HL-60/S4 treated with retinoic acid at 250 ng/mL for 4 days and 3 days (cell line): ENCODE measurements around the gene RAPGEF4.

Source experiments
- in situ Hi-C: fragments of 300-500 bp; cut with MboI; formaldehyde crosslinking; loops from 2 replicates; pipeline ENCODE4 v1.7.0; 2022; ENCODE audit warnings: low sequenced_read_pairs

The RAPGEF4 gene

DNA sequence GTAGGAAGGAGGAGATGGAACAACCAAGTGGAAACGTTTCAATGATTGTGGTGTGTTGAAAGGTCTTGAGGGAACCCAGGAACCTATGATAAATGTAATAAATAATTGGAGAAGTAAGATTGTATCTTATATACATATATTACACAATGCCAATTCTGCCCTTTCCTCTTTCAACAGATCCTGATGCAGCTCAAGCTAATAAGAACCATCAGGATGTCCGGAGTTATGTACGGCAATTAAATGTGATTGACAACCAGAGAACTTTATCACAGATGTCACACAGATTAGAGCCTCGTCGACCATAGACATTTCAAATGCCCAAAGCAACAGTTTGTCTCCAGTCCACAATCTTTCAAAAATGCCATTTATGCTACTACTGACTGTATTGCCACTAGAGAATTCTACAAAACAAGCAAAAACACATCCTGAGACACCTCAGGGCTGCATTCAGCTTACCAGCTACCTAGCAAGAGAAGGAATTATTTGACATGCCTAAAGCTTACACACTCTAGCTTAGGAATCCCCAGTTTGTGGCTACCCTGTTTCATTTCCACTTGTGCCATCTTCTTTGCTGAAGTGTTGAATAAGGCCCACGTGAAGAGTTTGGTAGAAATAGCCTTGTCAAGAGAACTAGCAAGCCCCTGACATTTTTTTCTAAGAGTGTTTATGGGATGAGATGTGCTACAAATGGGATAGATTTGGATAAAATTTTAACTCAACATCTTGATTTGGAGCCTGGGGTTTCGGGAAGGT is 316.0 kb downstream of the RAPGEF4 start:
- in situ Hi-C loops = no loop called here

DNA sequence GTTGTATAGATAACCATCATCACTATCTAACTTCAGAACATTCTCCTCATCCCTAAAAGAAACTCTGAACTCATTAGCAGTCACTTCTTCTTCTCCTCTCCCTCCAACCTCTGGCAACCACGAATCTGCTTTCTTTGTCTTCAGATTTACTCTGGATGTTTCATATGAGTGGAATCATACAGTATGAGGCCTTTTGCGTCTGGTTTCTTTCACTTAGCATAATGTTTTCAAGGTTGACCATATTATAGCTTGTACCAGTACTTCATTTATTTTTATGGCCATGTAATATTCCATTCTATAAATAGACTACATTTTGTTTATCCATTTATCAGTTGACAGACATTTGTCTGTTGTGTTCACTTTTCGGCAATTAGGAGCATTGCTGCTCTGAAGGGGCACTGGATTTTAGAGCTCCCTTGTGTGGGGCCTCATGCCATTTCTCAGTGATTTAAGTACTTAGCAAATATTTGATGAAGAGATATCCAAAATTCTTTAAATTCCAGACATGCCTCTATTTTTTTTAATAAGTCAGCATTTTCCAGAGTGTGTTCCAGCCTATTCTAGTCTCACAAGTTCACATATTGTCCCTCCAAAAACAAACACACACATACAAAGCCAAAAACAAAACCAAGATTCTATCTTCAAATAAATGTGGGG is 317.5 kb downstream of the RAPGEF4 start:
- in situ Hi-C loops = no loop called here

- in situ Hi-C loops = no loop called here
Measured at GRCh38 chr2:173054466-173054865, 318.8 kb downstream of the RAPGEF4 start.

DNA sequence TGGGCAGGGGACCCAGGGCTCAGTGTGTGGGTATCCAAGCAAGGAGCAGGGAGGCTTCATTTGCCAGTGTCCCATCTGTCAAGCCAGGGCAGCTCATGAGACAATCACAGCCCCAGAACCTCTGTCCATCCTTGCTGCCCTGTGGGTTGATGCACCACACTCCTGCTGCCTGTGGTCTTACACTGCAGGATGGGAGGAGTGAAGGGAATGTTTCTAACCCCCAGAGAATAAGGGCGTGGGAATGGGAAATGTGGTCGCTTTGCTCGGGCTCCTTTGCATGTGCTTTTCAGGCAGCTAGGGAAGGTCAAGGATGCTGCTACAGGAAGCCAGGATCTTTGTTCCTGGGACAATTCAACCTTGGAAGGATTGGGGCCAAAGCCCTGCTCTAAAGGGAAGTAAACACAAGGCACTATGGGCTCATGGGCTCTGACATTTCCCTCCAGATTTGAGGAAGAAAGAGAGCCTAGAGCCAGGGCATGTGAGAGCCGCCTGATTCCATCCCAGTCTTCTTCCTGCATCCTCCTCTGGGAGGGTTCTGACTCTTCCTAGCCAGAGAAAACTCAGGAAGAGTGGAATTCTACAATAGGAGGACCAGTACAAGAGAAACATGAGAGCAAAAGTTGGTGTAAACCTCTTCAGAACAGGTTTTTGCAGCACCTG is 321.2 kb downstream of the RAPGEF4 start:
- in situ Hi-C loops = no loop called here

- in situ Hi-C loops = no loop called here
Measured at GRCh38 chr2:173058097-173058496, 322.5 kb downstream of the RAPGEF4 start.

DNA sequence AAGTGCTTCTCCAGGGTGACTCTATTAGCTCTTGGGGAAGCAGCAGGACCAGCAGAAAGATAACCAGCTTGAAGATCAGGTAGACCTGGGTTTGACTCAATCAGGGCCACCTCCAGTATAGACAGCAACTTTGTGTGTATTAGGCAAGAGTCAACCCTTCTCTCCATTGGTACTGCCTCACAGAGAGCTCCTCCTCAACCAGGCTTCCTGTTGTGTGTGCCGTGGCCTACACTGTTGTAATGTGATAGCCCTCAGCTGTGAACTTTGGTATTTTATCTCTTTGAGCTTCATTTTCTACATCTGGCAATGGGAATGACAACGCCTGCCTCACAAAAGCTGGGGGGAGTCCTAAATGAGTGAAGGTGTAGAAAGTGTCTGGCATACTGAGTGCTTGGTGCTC is 323.0 kb downstream of the RAPGEF4 start:
- in situ Hi-C loops = no loop called here

DNA sequence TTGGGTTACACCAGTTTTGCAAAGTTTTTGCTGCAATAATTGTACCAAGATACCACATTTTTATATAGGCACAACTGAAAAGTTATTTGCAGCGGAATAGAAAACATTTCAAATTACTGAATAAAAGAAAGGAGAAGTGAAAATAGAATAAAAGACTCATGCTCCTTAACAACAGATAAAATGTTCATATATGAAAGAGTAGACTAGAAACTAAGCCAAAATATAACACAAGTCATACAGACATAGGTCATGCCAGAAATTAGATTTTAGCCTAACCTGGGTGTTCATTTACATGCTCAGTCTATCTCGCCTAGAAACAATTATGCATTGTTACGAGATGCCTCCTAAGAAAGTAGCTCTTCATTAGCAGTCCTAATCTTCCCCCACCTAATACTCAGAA is 323.6 kb downstream of the RAPGEF4 start:
- in situ Hi-C loops = no loop called here

DNA sequence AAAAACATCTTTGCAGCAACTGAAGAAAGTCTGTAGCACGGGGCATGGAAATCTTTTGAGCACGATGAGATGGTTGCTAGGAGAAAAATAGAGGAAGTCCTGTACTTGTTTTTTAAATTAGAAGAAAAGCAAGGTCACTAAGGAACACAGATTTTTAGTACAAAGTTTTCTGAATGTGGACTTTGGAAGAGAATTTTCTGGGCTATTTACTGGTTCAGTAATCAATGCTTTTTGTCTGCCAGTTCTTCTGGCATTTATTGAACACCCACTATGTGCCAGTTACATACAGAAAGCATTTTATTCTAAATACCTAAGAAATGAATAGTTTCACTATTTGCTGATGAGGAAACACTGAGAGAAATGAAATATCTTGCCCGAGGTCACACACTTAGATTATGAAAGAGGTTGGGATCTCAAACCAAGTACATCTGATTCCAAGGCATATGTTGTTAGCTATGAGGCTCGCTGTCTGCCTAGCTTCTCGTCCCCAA is 324.4 kb downstream of the RAPGEF4 start:
- in situ Hi-C loops = no loop called here

GRCh38 chr2:173062801-173063200 is 327.2 kb downstream of the RAPGEF4 start:
- in situ Hi-C loops = no loop called here

DNA sequence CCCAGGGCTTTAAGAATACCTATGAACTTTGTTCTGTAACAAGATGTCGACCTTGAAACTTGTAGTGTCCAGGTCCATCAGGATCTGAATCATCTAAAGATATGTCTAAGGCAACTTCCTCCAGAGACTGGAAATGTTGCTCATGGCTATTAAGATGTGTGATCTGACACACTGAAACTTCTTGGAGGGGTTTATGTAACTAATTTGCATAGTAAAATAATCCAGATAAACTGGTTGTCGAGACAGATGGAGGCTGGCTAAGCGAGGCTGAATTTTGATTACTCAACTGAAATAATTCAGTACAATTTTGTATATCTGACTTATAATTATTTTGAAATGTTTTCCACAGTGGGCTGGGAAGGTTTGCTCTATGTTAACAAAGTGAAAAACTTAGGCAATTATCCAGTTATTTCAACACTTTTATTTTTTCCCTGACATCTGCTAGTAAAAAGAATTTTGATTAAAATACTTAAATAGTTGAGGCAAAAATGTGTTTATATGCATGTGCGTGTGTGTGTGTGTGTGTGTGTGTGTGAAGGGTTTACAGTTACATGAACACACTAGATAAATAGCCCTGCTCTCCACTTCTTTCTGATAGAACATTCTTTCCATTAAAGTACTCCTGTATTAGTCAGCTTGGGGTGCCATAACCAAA is 328.6 kb downstream of the RAPGEF4 start:
- in situ Hi-C loops = no loop called here

GRCh38 chr2:173066887-173067676 is 331.4 kb downstream of the RAPGEF4 start:
- in situ Hi-C loops = no loop called here

GRCh38 chr2:173075056-173075780 is 339.6 kb downstream of the RAPGEF4 start:
- in situ Hi-C loops = no loop called here

GRCh38 chr2:173075781-173076580 is 340.3 kb downstream of the RAPGEF4 start, which contains the start of gene MAP3K20:
MAP3K20 (plus strand) TSS chr2:173075846; CDS start chr2:173091032, 15,186 bp downstream.
- in situ Hi-C loops = no loop called here

- in situ Hi-C loops = no loop called here
Measured at GRCh38 chr2:173076581-173077345, 341.1 kb downstream of the RAPGEF4 start.

- in situ Hi-C loops = no loop called here
Measured at GRCh38 chr2:173077506-173078177, 342.0 kb downstream of the RAPGEF4 start.

- in situ Hi-C loops = no loop called here
Measured at GRCh38 chr2:173079141-173079540, 343.5 kb downstream of the RAPGEF4 start.

GRCh38 chr2:173079973-173080860 is 344.6 kb downstream of the RAPGEF4 start:
- in situ Hi-C loops = no loop called here
